ENCODE results near the gene PRDX3.
"Not testable (repeated sequence)": the region's sequence is repeated elsewhere in the genome, so short reads cannot be mapped to it uniquely, and the experiment has no call there.

The PRDX3 gene

DNA sequence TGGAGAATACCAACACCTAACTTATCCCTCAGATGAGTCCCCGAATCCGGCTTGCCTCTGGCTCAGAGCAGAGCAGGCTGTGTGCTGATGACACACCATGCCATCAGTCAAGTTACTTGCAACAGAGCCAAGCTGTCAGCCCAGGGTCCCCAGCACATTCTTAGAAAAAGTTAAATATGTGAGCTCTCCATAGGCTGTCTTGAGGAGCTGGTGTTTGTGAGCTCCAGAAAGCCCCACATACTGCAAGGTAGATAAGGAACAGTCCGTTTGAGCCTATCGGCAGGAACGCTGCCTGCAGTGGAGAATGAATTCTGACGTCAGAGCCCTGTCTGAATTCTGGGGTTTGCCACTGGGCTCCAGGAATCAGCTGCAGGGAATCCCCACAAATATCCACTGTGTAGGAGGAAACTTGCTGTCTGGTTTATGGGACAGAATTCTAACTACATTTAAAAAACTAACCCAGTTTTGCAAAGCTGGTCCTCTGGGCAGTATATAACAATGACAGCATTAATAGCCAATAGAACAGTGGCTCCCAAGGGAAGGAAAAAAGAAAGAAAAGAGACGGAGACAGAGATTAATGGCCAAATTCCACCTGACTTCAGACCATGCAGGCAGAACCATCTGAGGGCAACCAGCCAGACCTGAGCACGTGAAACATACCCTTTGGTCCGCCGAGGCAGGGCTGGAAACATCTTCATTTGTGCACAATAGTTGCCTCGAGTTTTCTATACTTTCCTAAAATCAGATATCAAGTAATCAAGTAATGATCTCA lies 16.7 kb downstream of the PRDX3 start:
- DNase-seq = no peak

DNA sequence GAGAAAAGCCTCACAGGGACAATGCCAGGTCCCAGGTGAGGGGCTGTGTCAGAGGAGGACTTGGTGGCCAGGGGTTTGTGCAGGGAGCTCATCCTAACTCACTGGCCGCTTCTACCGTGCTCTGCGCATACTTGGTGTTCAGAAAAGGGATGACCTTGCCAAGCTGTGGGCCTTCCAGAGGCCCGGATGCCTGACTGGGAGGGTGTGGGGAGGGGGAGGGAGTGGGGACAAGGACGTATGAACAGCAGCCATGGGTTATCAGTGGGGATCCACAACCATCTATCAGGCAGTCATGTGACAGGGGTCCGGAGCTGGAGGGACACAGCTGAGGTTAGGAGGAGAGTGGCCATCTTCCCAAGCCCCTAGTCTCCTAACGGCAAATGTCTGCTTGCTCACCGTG lies 19.3 kb downstream of the PRDX3 start:
- DNase-seq = no peak

- no peak for DNase-seq
Observed at GRCh38 chr10:119153661-119154060, 25.0 kb downstream of the PRDX3 start.

DNA sequence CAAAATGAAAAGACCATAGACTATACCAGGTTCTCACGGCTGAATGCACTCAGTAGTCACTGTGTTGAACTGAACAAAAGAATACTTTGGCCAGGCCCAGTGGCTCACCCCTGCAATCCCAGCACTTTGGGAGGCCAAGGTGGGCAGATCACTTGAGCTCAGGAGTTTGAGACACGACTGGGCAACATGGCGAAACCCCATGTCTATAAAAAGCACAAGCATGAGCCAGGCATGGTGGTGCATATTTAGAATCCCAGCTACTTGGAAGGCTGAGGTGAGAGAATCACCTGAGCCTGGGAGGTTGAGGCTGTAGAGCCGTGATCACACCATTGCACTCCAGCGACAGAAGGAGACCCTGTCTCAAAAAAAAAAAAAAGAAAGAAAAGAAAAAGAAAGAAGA lies 25.6 kb downstream of the PRDX3 start:
- no peak for DNase-seq

DNA sequence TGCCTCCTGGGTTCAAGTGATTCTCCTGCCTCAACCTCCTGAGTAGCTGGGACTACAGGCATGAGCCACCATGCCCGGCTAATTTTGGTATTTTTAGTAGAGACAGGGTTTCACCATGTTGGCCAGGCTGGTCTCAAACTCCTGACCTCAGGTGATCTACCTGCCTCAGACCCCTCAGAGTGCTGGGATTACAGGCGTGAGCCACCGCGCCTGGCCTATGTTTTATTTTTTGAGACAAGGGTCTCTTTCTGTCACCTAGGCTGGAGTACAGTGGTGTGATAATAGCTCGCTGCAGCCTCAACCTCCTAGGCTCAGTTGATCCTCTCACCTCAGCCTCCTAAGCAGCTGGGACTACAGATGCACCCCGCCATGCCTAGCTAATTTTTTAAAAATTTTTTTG lies 27.0 kb downstream of the PRDX3 start:
- DNase-seq = not testable (repeated sequence)

GRCh38 chr10:119149729-119150128 lies 28.9 kb downstream of the PRDX3 start:
- no peak for DNase-seq

DNA sequence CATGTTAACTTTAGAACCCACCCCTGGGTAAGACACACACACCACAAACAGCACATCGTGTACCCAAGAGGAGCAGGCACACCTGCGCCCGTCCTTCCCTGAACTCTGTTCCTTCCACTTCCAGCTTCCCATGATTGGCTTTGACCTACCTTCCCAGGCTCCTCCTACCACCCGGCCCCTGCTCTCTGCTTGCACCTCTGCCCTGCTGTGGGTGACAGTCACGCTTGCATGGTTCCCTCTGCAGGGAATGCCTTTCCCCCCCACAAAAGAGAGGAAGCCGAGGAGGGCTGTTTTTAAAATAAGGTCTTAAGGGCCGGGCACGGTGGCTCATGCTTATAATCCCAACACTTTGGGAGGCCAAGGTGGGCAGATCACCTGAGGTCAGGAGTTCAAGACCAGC lies 29.5 kb downstream of the PRDX3 start:
- no peak for DNase-seq

GRCh38 chr10:119143657-119144056 lies 35.0 kb downstream of the PRDX3 start:
- no peak for DNase-seq

DNA sequence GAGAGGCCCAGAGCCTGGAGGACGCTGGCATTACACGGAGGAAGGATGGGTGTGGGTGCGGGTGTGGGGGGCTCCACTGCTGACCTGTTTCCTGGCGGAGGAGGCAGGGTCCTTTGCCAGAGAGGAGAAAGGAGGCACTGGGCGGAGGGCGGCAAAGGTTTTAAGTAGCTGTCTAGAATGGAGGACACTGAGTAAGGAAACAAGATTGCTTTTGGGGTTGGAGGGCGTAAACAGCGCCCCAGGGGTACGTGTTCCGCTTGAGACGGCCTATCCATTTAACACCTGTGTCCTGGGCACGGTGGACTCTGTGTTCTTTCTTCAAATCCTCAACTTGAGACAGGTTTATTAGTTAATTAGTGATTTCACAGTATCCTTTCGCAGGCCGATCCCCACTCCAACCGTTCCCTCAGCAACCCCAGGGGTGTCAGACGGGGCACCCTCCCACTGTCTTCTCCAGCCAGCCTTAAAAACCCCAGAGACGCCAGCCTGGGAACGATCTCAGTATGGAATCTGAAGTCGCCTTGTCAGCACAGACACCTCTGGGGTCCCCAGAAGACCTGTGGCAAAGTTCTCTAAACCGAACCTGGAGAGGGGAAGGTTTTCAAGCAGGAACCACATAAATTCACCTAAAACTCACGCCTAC lies 37.9 kb downstream of the PRDX3 start:
- DNase-seq = no peak

GRCh38 chr10:119139464-119140067 lies 39.0 kb downstream of the PRDX3 start:
- no peak for DNase-seq

DNA sequence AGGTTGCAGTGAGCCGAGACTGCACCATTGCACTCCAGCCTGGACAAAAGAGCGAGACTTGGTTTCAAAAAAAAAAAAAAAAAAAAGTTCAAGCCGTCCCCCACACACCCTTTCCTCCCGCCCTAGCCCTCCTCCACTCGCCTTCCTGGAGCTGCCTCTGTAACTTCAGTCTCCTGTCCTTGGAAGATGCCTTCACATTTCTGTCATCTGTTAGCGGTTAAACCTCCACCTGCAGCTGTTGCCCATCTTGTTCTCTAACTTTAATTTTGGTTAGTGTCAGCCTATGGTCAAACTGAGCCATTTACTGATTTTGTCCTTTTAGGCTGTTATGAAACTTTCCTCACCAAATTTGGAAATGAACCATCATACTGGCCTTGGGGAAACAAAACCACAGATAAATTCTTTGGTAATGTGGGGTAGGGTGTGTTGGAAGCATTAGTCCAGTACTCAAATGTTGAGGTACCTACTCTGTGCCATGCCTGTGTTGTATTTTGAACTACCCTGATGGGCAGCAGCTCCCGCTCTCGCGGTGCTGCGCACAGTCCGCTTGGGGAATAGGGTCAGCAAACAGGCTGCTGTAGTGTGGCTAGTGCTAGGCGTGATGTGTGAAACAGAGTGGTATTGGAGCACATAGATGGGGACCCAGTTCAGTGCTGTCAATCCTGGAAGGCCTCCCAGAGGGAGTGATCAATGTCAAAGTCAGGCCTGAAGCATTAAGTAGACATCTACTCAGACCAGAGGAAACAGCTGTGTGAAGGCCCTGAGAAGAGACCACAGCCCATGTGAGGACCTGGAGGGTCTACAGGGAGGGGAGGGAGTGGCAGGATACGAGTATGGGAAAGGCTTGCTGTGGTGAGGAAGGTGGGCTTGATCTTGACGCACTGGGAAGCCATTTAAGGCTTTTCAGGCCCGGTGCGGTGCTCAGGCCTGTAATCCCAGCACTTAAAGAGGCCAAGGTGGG lies 40.0 kb downstream of the PRDX3 start:
- DNase-seq = no peak

DNA sequence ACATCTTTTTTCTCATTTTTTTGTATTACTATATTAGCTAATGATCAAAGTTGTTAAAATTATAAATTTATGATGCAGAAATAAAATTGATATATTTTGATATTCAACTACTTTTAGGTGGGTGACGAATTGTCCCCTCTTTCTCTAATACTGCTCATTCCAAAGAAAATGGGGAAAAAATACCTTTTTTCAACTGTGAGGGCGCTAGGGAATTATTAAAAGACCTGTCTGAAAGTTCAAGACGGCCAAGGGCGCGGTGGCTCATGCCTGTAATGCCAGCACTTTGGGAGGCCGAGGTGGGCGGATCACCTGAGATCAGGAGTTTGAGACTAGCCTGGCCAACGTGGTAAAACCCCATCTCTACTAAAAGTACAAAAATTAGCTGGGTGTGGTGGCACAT lies 40.7 kb downstream of the PRDX3 start:
- not testable (repeated sequence) for DNase-seq

GRCh38 chr10:119136084-119136483 lies 42.5 kb downstream of the PRDX3 start:
- no peak for DNase-seq

DNA sequence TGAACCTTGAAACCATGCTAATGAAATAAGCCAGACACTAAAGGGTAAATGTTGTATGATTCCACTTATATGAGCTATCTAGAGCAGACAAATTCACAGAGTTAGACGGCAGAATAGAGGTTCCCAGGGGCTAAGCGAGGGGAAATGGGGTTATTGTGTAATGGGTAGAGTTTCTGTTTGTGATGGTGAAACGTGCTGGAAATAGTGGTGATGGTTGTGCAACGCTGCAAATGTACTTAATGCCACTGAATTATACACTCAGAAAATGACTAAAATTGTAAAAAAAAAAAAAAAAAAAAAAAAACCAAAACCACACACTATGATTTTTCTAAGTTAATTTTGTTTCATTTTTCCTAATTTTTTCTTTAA lies 43.1 kb downstream of the PRDX3 start:
- DNase-seq = no peak

GRCh38 chr10:119133949-119134348 lies 44.7 kb downstream of the PRDX3 start:
- no peak for DNase-seq

DNA sequence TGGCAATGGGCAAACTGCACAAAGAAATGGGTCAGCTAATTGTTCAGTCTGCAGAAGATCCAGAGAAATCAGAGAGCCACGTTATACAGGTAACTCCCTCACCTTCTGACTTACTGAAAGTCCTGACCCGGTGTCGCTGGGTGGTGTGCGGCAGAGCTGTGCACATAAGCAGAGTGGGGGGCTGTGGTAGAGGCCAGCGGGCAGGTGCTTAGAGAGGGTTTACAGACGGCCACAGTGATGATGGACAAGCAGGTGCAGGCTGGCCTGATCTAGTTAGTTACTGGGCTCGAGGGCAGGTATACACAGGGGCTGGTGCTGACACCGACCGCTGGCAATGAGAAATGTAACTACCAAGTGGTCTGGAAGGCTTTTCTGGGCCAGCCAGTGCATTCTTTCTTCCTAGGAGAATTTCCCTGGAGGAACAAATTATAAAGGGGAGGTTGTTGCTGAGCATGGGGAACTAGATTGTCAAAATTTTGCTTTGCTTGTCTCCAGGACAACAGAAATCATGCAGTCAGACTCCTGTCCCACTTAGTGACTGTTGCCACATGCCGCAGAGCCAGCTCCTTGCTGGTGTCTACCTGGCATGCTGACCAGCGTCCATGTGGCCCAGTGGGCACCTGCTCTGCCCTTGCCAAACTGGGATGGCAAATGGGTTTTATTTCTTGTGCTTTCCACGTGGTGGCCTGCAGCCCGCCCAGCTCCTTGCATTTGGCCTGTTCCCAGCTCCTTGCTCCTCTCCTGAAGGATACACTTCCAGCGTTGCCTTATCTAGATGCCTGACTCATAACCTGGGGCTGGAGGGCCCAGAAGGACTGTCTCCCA lies 45.9 kb downstream of the PRDX3 start:
- DNase-seq = no peak

- no peak for DNase-seq
Observed at GRCh38 chr10:119131512-119132240, 46.9 kb downstream of the PRDX3 start.

- DNase-seq = no peak
Observed at GRCh38 chr10:119129721-119130120, 48.9 kb downstream of the PRDX3 start.

DNA sequence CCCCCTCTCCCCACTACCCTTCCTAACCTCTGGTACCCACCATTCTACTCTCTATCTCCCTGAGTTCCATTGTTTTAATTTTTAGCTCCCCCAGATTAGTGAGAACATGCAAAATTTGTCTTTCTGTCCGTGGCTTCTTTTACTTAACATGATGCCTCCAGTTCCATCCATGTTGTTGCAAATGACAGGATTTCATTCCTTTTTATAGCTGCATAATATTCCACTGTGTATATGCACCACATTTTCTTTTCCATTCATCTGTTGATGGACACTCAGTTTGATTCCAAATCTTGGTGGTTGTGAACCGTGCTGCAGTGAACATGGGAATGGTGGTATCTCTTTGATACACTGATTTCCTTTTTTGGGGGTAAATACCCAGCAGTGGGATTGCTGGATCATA lies 52.7 kb downstream of the PRDX3 start:
- DNase-seq = no peak

- DNase-seq = no peak
Observed at GRCh38 chr10:119120875-119121274, 57.7 kb downstream of the PRDX3 start.

GRCh38 chr10:119120413-119120867 lies 58.2 kb downstream of the PRDX3 start:
- DNase-seq = no peak

Data from NCI-H1048 (cell line).